ENCODE results near the gene MCU.
"Not testable (repeated sequence)": the region's sequence is repeated elsewhere in the genome, so short reads cannot be mapped to it uniquely, and the experiment has no call there.

- TF ChIP-seq ELF4 (IDR thresholded peaks at IDR 0.05); BHLHE40 (IDR thresholded peaks at IDR 0.05; ENCODE audit: borderline replicate concordance); FOXM1 (IDR thresholded peaks at IDR 0.05; ENCODE audit: borderline replicate concordance); SUZ12 (IDR thresholded peaks at IDR 0.05); L3MBTL2 (conservative IDR thresholded peaks at IDR 0.05); LEF1 (IDR thresholded peaks at IDR 0.05; ENCODE audit: borderline replicate concordance); PKNOX1 (IDR thresholded peaks at IDR 0.05); SP1 (IDR thresholded peaks at IDR 0.05): not testable (repeated sequence)
Measured at GRCh38 chr10:72758930-72759329, 67.0 kb downstream of the MCU start.

Data from HEK293T (cell line).